AG08396 (cell line): ENCODE measurements around the gene TRIM32.

ENCODE experiments used
- DNase-seq: peaks from one replicate; pipeline ENCODE4 v3.0.0; 2012; ENCODE audit warnings: low spot score, mixed read lengths

Gene TRIM32

GRCh38 chr9:116687074-116687753, at the start of gene TRIM32:
Gene TRIM32 (plus strand): TSS chr9:116687305. CDS start chr9:116697743, 10,438 bp downstream.
- DNase-seq: peak; percentile 98

- DNase-seq: peak; percentile 29
Observed at GRCh38 chr9:116639251-116639741, 47.8 kb upstream of the TRIM32 start.

- no peak for DNase-seq
Observed at GRCh38 chr9:116641292-116642059, 45.6 kb upstream of the TRIM32 start.

GRCh38 chr9:116643691-116644090, 43.4 kb upstream of the TRIM32 start:
- DNase-seq: no peak

GRCh38 chr9:116644091-116644688, 42.9 kb upstream of the TRIM32 start:
- peak; percentile 59 for DNase-seq

- DNase-seq: no peak
Observed at GRCh38 chr9:116646661-116647514, 40.2 kb upstream of the TRIM32 start.

- no peak for DNase-seq
Observed at GRCh38 chr9:116647515-116647809, 39.6 kb upstream of the TRIM32 start.

GRCh38 chr9:116653348-116654058, 33.6 kb upstream of the TRIM32 start:
- DNase-seq: no peak

GRCh38 chr9:116654059-116654355, 33.1 kb upstream of the TRIM32 start:
- DNase-seq: no peak

GRCh38 chr9:116656501-116656971, 30.6 kb upstream of the TRIM32 start:
- DNase-seq: no peak

- no peak for DNase-seq
Observed at GRCh38 chr9:116656977-116657376, 30.1 kb upstream of the TRIM32 start.

- no peak for DNase-seq
Observed at GRCh38 chr9:116658265-116658664, 28.8 kb upstream of the TRIM32 start.

GRCh38 chr9:116661037-116661954, 25.8 kb upstream of the TRIM32 start:
- DNase-seq: peak; percentile 71

- no peak for DNase-seq
Observed at GRCh38 chr9:116662646-116663310, 24.3 kb upstream of the TRIM32 start.

- no peak for DNase-seq
Observed at GRCh38 chr9:116663581-116663980, 23.5 kb upstream of the TRIM32 start.

- DNase-seq: no peak
Observed at GRCh38 chr9:116668970-116669695, 18.0 kb upstream of the TRIM32 start.

- DNase-seq: no peak
Observed at GRCh38 chr9:116671605-116672004, 15.5 kb upstream of the TRIM32 start.

GRCh38 chr9:116673375-116673774, 13.7 kb upstream of the TRIM32 start:
- DNase-seq: no peak
